Measurements from ENCODE around the gene POC1A. TPM values are rescaled to one million over a fixed set of nuclear protein-coding genes. Genes with fewer than 3 reads are reported as not detected.

Gene POC1A
- total and polyA plus RNA-seq, 10 of the 15 experiments (the other 5 are each of a cell fraction or from before 2014, with no cell fraction given): 8.5 to 49.8 (median 23.5) TPM

GRCh38 chr3:52086461-52086860 is 67.8 kb downstream of the POC1A start:
- H3K9ac ChIP-seq (ENCODE audit: control insufficient read depth, insufficient read depth, low read length): no peak overlapping the region
- TF ChIP-seq SMAD5 (IDR thresholded peaks at IDR 0.05; ENCODE audit: low read depth): no peak
- TF ChIP-seq MEF2A (IDR thresholded peaks at IDR 0.05; ENCODE audit: insufficient read depth, low read depth, low read length): no peak
- TF ChIP-seq JUNB (IDR thresholded peaks at IDR 0.05): no peak
- TF ChIP-seq BCL3 (IDR thresholded peaks at IDR 0.05; ENCODE audit: borderline replicate concordance, insufficient read depth, low read depth, low read length, poor library complexity, severe bottlenecking): no peak
- TF ChIP-seq IKZF2 (IDR thresholded peaks at IDR 0.05): no peak
- no peak for TF ChIP-seq BCL11A (IDR thresholded peaks at IDR 0.05; ENCODE audit: low read depth, low read length)
- no peak for TF ChIP-seq ZBTB11 (CRISPR knock-in tag; IDR thresholded peaks at IDR 0.05)
- no peak for TF ChIP-seq CEBPZ (IDR thresholded peaks at IDR 0.05; ENCODE audit: low read depth, low read length)
- no peak for TF ChIP-seq TAF1 (IDR thresholded peaks at IDR 0.05; ENCODE audit: borderline replicate concordance, low read depth, low read length)
- TF ChIP-seq TBL1XR1 (IDR thresholded peaks at IDR 0.05; ENCODE audit: low read depth, low read length): no peak
- TF ChIP-seq SP1 (IDR thresholded peaks at IDR 0.05; ENCODE audit: low read depth, low read length): no peak
- no peak for TF ChIP-seq SRF (IDR thresholded peaks at IDR 0.05; ENCODE audit: low read depth in 2 of 2, low read length in 2 of 2)
- H3K4me2 ChIP-seq (ENCODE audit: control insufficient read depth, insufficient read depth): 0 out of 2 replicates have a peak overlapping the region, but pooled peaks have one; percentile 12
- BruUV-seq (replicated peaks): no TSS peak
- in situ Hi-C loops (cut with MboI) (no loop called here), intact Hi-C loops (cut with micrococcal nuclease; ENCODE audit: unreplicated experiment) (no loop called here)
- ChIA-PET RAD21 (ENCODE audit: unreplicated experiment) (interaction anchor here (0.9 to 3.1 kb wide), 3 partner anchors 32 to 85 kb away, joined by 4 to 18 read pairs (median 4); no protein-coding TSS in a partner anchor), CTCF (interaction anchor here (0.6 to 2.9 kb wide), 7 partner anchors 10 to 85 kb away, joined by 3 to 10 read pairs (median 6); no protein-coding TSS in a partner anchor), SMC1A (ENCODE audit: uncharacterized antibody, unreplicated experiment) (interaction anchor here (1.0 to 1.5 kb wide), 5 partner anchors 15 to 84 kb away, joined by 3 to 6 read pairs (median 3); no protein-coding TSS in a partner anchor), POLR2A (interaction anchor here (0.6 to 1.6 kb wide), 3 partner anchors 50 to 103 kb away, joined by 3 to 5 read pairs (median 4); partner anchors contain the start of gene ACY1)
- no peaks in the 10 kb centered on the region for H4K20me1 ChIP-seq (ENCODE audit: control insufficient read depth, insufficient read depth)
- no peak for FAIRE-seq
- H2AFZ ChIP-seq (ENCODE audit: control insufficient read depth, low read depth, low read length): no peak overlapping the region
- no peak for ATAC-seq
- H3K79me2 ChIP-seq (ENCODE audit: control insufficient read depth, insufficient read depth, low read length): no peaks in the 10 kb centered on the region
- no peaks in the 10 kb centered on the region; a peak in 2 of 4 replicates for H3K36me3 ChIP-seq (ENCODE audit: control insufficient read depth in 2 of 2, insufficient read depth in 2 of 2, low read length in 1 of 2)
- WGBS (ENCODE audit: insufficient coverage, insufficient replicate concordance, low lambda C conversion rate, missing lambda C conversion rate): 92% methylated on average over 6 of the region's 6 CpGs
- H3K4me3 ChIP-seq: no peak overlapping the region
- DNase-seq (ENCODE audit: low read depth, low spot score): no peak
- no peaks in the 10 kb centered on the region for H3K9me3 ChIP-seq (replicated peaks; ENCODE audit: control insufficient read depth, insufficient read depth, low read length)
- H3K4me1 ChIP-seq (ENCODE audit: control insufficient read depth, insufficient read depth, low read length): peaks cover 25% of the 10 kb centered on the region
- H3K27me3 ChIP-seq (replicated peaks in 1 of 2; ENCODE audit: control insufficient read depth in 2 of 2, insufficient read depth in 2 of 2, low read length in 1 of 2): no peaks in the 10 kb centered on the region
- H3K27ac ChIP-seq (ENCODE audit: control insufficient read depth, insufficient read depth): peak overlapping the region; percentile 58

Measured in GM12878 (cell line).